LNCaP clone FGC (cell line): Measurements from ENCODE around the gene HIF1AN.

Source experiments
- DNase-seq: peaks from one replicate; pipeline ENCODE4 v3.0.0-alpha.2; 2011; ENCODE audit warnings: low read depth
- H3K4me3 ChIP-seq: 2 replicates; pipeline ENCODE4 v1.5.1; 2011; ENCODE audit warnings: mild to moderate bottlenecking, low read depth, low read length, control low read depth
- CTCF ChIP-seq: IDR thresholded peaks from 2 replicates; pipeline ENCODE4 v1.5.1; 2012; ENCODE audit warnings: mild to moderate bottlenecking; ENCODE audit not compliant: control insufficient read depth, insufficient read depth; ENCODE audit errors: extremely low read depth

HIF1AN gene

GRCh38 chr10:100579261-100580090 is 43.7 kb downstream of the HIF1AN start:
- H3K4me3 ChIP-seq: no peak overlapping the region
- no peak for DNase-seq
- TF ChIP-seq CTCF: no peak

GRCh38 chr10:100586959-100587358 is 51.2 kb downstream of the HIF1AN start:
- H3K4me3 ChIP-seq: no peak overlapping the region
- DNase-seq: no peak
- TF ChIP-seq CTCF: no peak

GRCh38 chr10:100598166-100598565 is 62.4 kb downstream of the HIF1AN start:
- no peak for TF ChIP-seq CTCF
- DNase-seq: no peak
- H3K4me3 ChIP-seq: no peak overlapping the region

- no peak for DNase-seq
- no peak for TF ChIP-seq CTCF
- H3K4me3 ChIP-seq: no peak overlapping the region
Measured at GRCh38 chr10:100600218-100600617, 64.5 kb downstream of the HIF1AN start.

GRCh38 chr10:100607439-100607838 is 71.7 kb downstream of the HIF1AN start:
- DNase-seq: no peak
- no peak for TF ChIP-seq CTCF
- H3K4me3 ChIP-seq: no peak overlapping the region
